HCT116 (cell line): ENCODE data around the gene ITIH4.

Experiments
- ATF3 ChIP-seq: IDR thresholded peaks from 2 replicates; pipeline ENCODE4 v1.6.1; 2012
- CBX3 ChIP-seq: IDR thresholded peaks from 2 replicates; pipeline ENCODE4 v1.6.1; 2012; ENCODE audit warnings: low read depth
- CEBPB ChIP-seq: IDR thresholded peaks from 2 replicates; pipeline ENCODE4 v1.6.1; 2012; ENCODE audit warnings: low read depth
- CTCF ChIP-seq, 3 experiments: fragments of 200-600 bp in 1 of 3; sonication (generic) in 1 of 3; IDR thresholded peaks in 2 of 3; conservative IDR thresholded peaks in 1 of 3; 2 replicates each; pipeline ENCODE4 v1.5.1; 2012 to 2017; ENCODE audit warnings: low read depth in 2 of 3, low read length in 2 of 3, antibody characterized with exemption in 1 of 3, borderline replicate concordance in 1 of 3, control low read depth in 1 of 3, mild to moderate bottlenecking in 1 of 3, mixed read lengths in 1 of 3, mixed run types in 1 of 3, moderate library complexity in 1 of 3; ENCODE audit not compliant: insufficient read depth in 1 of 3
- EGR1 ChIP-seq: IDR thresholded peaks from 2 replicates; pipeline ENCODE4 v1.6.1; 2012; ENCODE audit warnings: low read depth
- EZH2 ChIP-seq: fragments of 200-600 bp; sonication (generic); IDR thresholded peaks from 2 replicates; pipeline ENCODE4 v1.6.1; 2017; ENCODE audit warnings: antibody characterized with exemption, mixed run types
- EZH2phosphoT487 ChIP-seq: fragments of 200-600 bp; IDR thresholded peaks from 2 replicates; pipeline ENCODE4 v1.6.1; 2018; ENCODE audit warnings: antibody characterized with exemption, borderline replicate concordance
- FOSL1 ChIP-seq: IDR thresholded peaks from 2 replicates; pipeline ENCODE4 v1.6.1; 2012; ENCODE audit warnings: low read depth
- POLR2A ChIP-seq: IDR thresholded peaks from 2 replicates; pipeline ENCODE4 v1.7.0; 2011; ENCODE audit warnings: borderline replicate concordance; ENCODE audit not compliant: insufficient read depth, insufficient read length; ENCODE audit errors: extremely low read depth
- POLR2AphosphoS5 ChIP-seq: IDR thresholded peaks from 2 replicates; pipeline ENCODE4 v1.6.1; 2011; ENCODE audit warnings: mild to moderate bottlenecking, low read depth, low read length, moderate library complexity
- RAD21 ChIP-seq: IDR thresholded peaks from 2 replicates; pipeline ENCODE4 v1.6.1; 2012; ENCODE audit warnings: low read depth, mild to moderate bottlenecking
- SIN3A ChIP-seq: IDR thresholded peaks from 2 replicates; pipeline ENCODE4 v1.6.1; 2012; ENCODE audit warnings: low read depth

DNA sequence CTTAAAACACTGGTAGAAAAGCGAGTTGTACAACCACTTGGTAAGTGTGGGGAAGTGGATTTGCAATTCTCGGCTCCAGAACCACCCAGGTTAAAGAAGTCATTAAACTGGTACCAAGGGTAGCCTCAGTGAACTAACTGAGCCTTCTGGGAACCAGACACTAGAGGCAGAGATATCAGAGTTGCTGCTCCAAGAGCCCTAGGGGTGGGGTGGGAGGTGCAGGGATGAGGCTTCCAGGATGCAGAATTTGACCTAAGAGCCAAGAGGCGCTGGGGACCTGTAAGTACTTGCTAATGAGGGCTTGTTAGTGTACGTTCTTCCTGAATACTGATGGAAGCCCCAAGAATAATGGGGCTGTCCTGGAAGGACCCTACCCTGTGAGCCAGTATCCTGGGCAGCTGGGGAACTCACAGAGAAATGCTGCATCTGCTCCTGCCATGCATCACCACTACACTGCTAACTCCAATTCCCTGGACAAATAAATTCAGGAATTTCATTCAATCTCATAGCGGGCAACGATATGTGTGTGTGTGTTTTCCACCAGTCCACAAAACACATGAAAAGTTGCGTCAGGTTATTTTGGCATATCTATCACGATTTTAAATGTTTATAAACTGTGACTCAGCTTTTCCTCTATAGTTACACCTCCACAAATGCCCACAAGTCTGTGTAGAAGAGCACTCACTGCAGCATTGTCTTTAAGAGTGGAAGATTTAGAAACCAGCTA lies 43.1 kb upstream of the ITIH4 start:
- no peak for TF ChIP-seq CTCF (IDR thresholded peaks at IDR 0.05 in 2 of 3, conservative IDR thresholded peaks at IDR 0.05 in 1 of 3; ENCODE audit: borderline replicate concordance in 1 of 3, insufficient read depth in 1 of 3, low read depth in 2 of 3, low read length in 2 of 3)
- no peak for TF ChIP-seq EZH2phosphoT487
- no peak for TF ChIP-seq ATF3
- no peak for TF ChIP-seq POLR2A
- TF ChIP-seq FOSL1: no peak
- TF ChIP-seq RAD21: no peak
- no peak for TF ChIP-seq EGR1
- TF ChIP-seq EZH2: no peak
- no peak for TF ChIP-seq SIN3A
- no peak for TF ChIP-seq POLR2AphosphoS5
- no peak for TF ChIP-seq CEBPB
- no peak for TF ChIP-seq CBX3
